SK-N-SH treated with all-trans-retinoic acid at 6 μM for 48 hours (cell line): ENCODE results near the gene RGR.

Source experiments
- SNAI2 ChIP-seq: fragments of 250-450 bp; sonication (Bioruptor Pico); IDR thresholded peaks from 2 replicates; pipeline ENCODE4 v1.5.0; 2020; ENCODE audit warnings: mild to moderate bottlenecking, moderate library complexity
- TCF4 ChIP-seq: fragments of 250-450 bp; sonication (Bioruptor Pico); IDR thresholded peaks from 2 replicates; pipeline ENCODE4 v1.8.0; 2021; ENCODE audit warnings: mild to moderate bottlenecking, moderate library complexity, borderline replicate concordance
- ZC3H10 ChIP-seq: fragments of 250-450 bp; sonication (Bioruptor Pico); IDR thresholded peaks from 2 replicates; pipeline ENCODE4 v1.5.1; 2021; ENCODE audit warnings: mild to moderate bottlenecking, moderate library complexity
- ZFP30 ChIP-seq: fragments of 450-650 bp; formaldehyde crosslinking; IDR thresholded peaks from 2 replicates; pipeline ENCODE4 v1.5.0; 2022; ENCODE audit warnings: mild to moderate bottlenecking, moderate library complexity
- ZNF70 ChIP-seq: fragments of 450-650 bp; formaldehyde crosslinking; IDR thresholded peaks from 2 replicates; pipeline ENCODE4 v1.5.0; 2020; ENCODE audit warnings: mild to moderate bottlenecking, moderate library complexity

DNA sequence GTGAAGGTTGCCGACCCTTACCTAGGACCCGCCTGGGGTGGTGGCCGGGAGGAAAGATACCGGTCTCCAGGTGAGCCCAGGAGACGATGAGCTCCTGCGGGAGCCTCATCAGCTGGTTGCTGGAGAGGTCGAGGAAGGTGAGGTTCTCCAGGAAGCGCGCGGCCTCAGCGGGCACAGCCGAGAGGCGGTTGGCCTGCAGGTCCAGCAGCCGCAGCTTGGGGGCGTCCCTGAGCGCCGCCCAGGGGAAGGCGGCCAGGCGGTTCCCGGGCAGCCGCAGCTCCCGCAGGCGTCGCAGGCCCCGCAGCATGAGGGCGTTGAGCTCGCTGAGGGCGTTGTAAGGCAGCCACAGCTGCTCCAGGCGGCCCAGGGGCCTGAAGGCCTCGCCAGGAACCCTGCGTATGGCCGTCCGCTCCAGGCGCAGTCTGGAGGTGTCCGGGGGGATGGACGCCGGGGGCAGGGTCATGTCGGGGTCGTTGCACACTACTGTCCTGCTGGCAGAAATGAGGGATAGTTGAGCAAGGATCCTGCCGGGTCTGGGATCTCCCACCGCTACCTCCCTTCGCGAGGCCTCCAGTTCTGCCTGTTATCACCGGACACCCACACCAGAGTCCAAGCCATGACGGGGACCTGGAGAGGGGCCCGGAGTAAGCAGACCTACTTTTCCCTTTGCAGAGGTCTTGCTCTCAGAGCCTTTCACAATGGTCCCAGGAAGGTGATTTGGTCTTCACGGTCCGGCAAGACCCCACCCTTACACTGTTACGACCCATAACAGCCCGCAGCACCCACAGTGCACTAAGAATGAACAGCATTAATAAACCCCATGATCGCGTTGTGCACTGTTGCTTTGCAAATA, 7.4 kb upstream of the RGR start:
- no peak for TF ChIP-seq ZC3H10 (CRISPR knock-in tag)
- TF ChIP-seq SNAI2 (CRISPR knock-in tag), result no peak
- TF ChIP-seq TCF4 (CRISPR knock-in tag), result no peak
- no peak for TF ChIP-seq ZNF70
- TF ChIP-seq ZFP30 (CRISPR knock-in tag), result no peak
